AG09309 (cell line): ENCODE data around the gene FHOD3.

Source experiments
- DNase-seq: peaks from one replicate; pipeline ENCODE4 v3.0.0-alpha.2; 2010; ENCODE audit warnings: low read depth
- H3K4me3 ChIP-seq: 2 replicates; pipeline ENCODE4 v1.5.1; 2011; ENCODE audit warnings: mild to moderate bottlenecking, low read depth, low read length, moderate library complexity; ENCODE audit not compliant: control insufficient read depth
- CTCF ChIP-seq: IDR thresholded peaks from 2 replicates; pipeline ENCODE4 v1.5.1; 2011; ENCODE audit warnings: mild to moderate bottlenecking, low read depth, low read length, inconsistent platforms; ENCODE audit not compliant: insufficient read depth, control insufficient read depth; ENCODE audit errors: missing control alignments

The FHOD3 gene

GRCh38 chr18:36643061-36643460, 345.5 kb downstream of the FHOD3 start:
- DNase-seq: no peak

DNA sequence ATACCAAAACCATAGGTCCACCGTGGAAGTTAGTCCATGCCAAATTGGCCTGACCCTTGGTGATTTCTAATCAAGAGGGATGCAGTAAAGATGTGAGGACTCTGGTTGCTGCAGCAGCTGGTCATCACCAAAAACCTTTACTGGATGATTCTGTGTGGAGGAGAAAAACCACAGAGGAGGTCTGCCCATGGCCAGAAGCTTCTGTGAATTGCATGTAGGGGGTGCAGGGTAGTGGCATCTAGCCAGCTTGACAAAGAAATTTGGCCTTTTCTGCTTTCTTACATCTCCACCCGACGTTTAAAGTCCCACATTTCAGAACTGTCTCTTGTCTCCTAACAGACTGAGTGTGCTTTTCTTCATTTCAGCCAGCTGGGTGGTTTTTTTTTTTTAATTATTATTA, 351.3 kb downstream of the FHOD3 start:
- no peak for TF ChIP-seq CTCF
- no peak for DNase-seq
- H3K4me3 ChIP-seq: no peak overlapping the region

More at GRCh38 chr18:36643061-36643460, 345.5 kb downstream of the FHOD3 start:
- no peak for TF ChIP-seq CTCF
- H3K4me3 ChIP-seq: no peak overlapping the region

DNA sequence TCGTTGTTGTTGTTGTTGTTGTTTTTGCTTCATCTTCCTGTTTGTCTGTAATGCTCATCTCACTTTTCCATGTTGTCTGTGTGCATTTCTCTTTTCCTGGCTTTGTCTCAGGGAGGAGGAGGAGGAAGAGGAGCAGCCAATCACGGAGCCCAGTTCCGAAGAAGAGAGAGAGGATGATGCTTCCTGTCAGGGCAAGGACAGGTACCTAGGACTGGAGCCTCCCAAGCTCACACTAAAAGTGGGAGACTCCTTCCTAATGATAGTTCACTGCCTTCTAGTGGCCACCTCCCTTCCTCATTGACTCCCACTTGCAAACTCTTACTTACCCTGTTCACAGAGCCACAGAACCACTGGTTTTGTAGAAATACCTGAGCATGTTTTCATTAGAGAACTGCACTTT, 351.7 kb downstream of the FHOD3 start:
- no peak overlapping the region for H3K4me3 ChIP-seq
- DNase-seq: no peak
- no peak for TF ChIP-seq CTCF

GRCh38 chr18:36650266-36650665, 352.8 kb downstream of the FHOD3 start:
- DNase-seq: no peak

DNA sequence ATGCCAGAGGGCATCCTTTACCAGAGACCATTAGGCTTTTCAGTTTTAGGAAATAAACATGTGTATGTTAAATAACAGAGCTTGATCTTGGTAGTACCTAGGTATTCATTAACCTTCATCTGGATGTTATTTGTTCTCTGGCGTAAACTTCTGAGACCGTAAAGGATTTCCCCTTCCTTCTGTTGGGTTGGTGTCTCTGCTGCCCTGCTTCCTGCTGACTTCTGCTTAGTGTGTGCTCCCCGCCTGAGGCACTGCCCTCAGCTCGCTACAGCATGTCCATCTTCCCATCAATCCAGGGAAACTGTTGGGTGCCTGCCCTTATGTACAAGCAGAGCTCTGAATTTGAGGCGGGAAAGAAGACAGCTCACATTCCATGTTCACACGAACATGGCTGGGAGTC, 353.4 kb downstream of the FHOD3 start:
- no peak for TF ChIP-seq CTCF
- DNase-seq: no peak
- no peak overlapping the region for H3K4me3 ChIP-seq

More at GRCh38 chr18:36650266-36650665, 352.8 kb downstream of the FHOD3 start:
- H3K4me3 ChIP-seq: no peak overlapping the region
- no peak for TF ChIP-seq CTCF

- no peak for TF ChIP-seq CTCF
- no peak for DNase-seq
- no peak overlapping the region for H3K4me3 ChIP-seq
These were observed 355.0 kb downstream of the FHOD3 start for GRCh38 chr18:36652503-36652902.

DNA sequence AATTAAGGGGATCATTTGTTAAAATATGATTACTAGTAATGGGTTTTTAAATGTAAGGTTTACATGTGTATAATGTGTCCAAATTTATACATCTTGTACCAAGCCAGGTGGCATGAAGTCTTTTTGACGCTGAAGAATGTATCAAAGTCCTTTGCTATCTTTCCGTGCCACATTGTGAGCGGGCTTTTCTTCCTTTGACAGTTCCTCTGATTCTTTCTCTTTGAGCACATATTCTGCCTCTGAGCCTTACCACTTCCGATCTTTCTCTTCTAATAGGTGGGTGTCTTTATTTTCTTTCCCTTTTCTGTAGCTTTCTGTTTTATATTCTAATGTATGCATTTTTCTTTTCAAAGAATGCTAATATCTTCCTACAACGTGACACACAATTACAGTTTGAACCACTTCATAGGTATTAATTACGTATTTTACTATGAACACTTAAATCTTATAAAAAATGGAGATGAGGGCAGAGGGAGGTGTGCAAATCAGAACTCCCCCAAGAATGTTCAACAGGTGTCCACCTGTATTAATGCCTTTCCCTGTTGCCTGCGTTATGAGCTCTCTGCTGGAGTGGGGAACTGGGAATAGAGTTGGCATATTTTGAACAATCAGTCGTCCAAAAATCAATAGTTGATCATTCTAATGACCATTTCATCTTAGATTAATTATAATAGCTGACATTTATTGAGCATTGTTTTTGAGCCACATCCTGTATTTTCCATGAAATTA, 355.8 kb downstream of the FHOD3 start:
- H3K4me3 ChIP-seq: no peak overlapping the region
- DNase-seq: no peak
- TF ChIP-seq CTCF: no peak
